Esophagus (tissue), 2 donors: ENCODE results near the gene MKI67. TPM values are rescaled to one million over a fixed set of nuclear protein-coding genes. Genes with fewer than 3 reads are reported as not detected.

ENCODE experiments used
- H3K27ac ChIP-seq, 2 donors: one replicate each; pipeline ENCODE4 v1.5.1; 2013; ENCODE audit warnings: low read depth in 2 of 2, mild to moderate bottlenecking in 2 of 2, inconsistent platforms in 1 of 2, low read length in 1 of 2, moderate library complexity in 1 of 2
- H3K27me3 ChIP-seq, 2 donors: one replicate each; pipeline ENCODE4 v1.6.1; 2013; ENCODE audit warnings: low read length in 2 of 2, control low read depth in 1 of 2, mild to moderate bottlenecking in 1 of 2; ENCODE audit not compliant: insufficient read depth in 2 of 2, control insufficient read depth in 1 of 2
- H3K36me3 ChIP-seq, 2 donors: one replicate each; pipeline ENCODE4 v1.6.1; 2013; ENCODE audit warnings: low read length in 1 of 2; ENCODE audit not compliant: control insufficient read depth in 2 of 2, insufficient read depth in 2 of 2
- H3K4me1 ChIP-seq, 2 donors: one replicate each; pipeline ENCODE4 v1.6.1; 2013; ENCODE audit warnings: low read length in 1 of 2; ENCODE audit not compliant: control insufficient read depth in 2 of 2, insufficient read depth in 2 of 2
- H3K4me3 ChIP-seq, 2 donors: one replicate each; pipeline ENCODE4 v1.5.1; 2013; ENCODE audit warnings: low read length in 2 of 2, mild to moderate bottlenecking in 2 of 2, low read depth in 1 of 2, moderate library complexity in 1 of 2
- H3K9me3 ChIP-seq, 2 donors: one replicate each; pipeline ENCODE4 v1.6.1; 2013; ENCODE audit warnings: mild to moderate bottlenecking in 2 of 2, low read depth in 1 of 2, low read length in 1 of 2, moderate library complexity in 1 of 2; ENCODE audit not compliant: control insufficient read depth in 2 of 2, insufficient read depth in 1 of 2
- WGBS, 2 donors: extraction: QIAGEN DNeasy Blood & Tissue Kit; methylation state at CpG; one replicate each; pipeline ENCODE4 v1.1.7; 2013; 5-methylcytosine and 5-hydroxymethylcytosine counted together
- polyA plus RNA-seq, 2 donors: library from polyadenylated mRNA; stranded (reverse); fragments of 200-250 nt; gene quantifications; one replicate each; pipeline ENCODE4 v1.2.3, GENCODE V29; 2013
- donor health status: healthy with polysubstance abuse.
- donor health status: Bipolar disorder and iron deficiency.

The MKI67 gene
- polyA plus RNA-seq, 2 donors: 8.7 to 8.9 TPM

GRCh38 chr10:128165536-128165935 is 39.3 kb upstream of the MKI67 start:
- Histone ChIP-seq H3K27ac (no peak overlapping the region), H3K4me1 (no peaks in the 10 kb centered on the region), H3K4me3 (no peak overlapping the region), H3K36me3 (no peaks in the 10 kb centered on the region), H3K27me3 (no peaks in the 10 kb centered on the region), H3K9me3 (peaks cover 0 to 2% of the 10 kb centered on the region in 2 donors)
- WGBS, 2 donors: 61 to 75% methylated on average over 6 of the region's 6 CpGs

GRCh38 chr10:128163701-128164100 is 37.5 kb upstream of the MKI67 start:
- WGBS, 2 donors: 82 to 85% methylated on average over 5 of the region's 5 CpGs
- Histone ChIP-seq H3K27me3 (no peaks in the 10 kb centered on the region), H3K27ac (no peak overlapping the region), H3K9me3 (no peaks in the 10 kb centered on the region), H3K4me1 (no peaks in the 10 kb centered on the region), H3K36me3 (no peaks in the 10 kb centered on the region), H3K4me3 (no peak overlapping the region)

- no peaks in the 10 kb centered on the region for H3K9me3 ChIP-seq
- no peak overlapping the region for H3K4me3 ChIP-seq
- WGBS, 2 donors: 73 to 79% methylated on average over 7 of the region's 7 CpGs
- H3K36me3 ChIP-seq: no peaks in the 10 kb centered on the region
- H3K27ac ChIP-seq: no peak overlapping the region
- no peaks in the 10 kb centered on the region for H3K27me3 ChIP-seq
- no peaks in the 10 kb centered on the region for H3K4me1 ChIP-seq
Measured at GRCh38 chr10:128161031-128161430, 34.8 kb upstream of the MKI67 start.

GRCh38 chr10:128160297-128160711 is 34.1 kb upstream of the MKI67 start:
- no peaks in the 10 kb centered on the region for H3K36me3 ChIP-seq
- H3K9me3 ChIP-seq: no peaks in the 10 kb centered on the region
- no peak overlapping the region for H3K4me3 ChIP-seq
- H3K27me3 ChIP-seq: no peaks in the 10 kb centered on the region
- no peak overlapping the region for H3K27ac ChIP-seq
- no peaks in the 10 kb centered on the region for H3K4me1 ChIP-seq
- 38 to 40% methylated on average over 6 of the region's 6 CpGs for WGBS, 2 donors

GRCh38 chr10:128158021-128158795 is 32.0 kb upstream of the MKI67 start:
- Histone ChIP-seq H3K27ac (no peak overlapping the region), H3K4me3 (no peak overlapping the region), H3K9me3 (no peaks in the 10 kb centered on the region), H3K27me3 (no peaks in the 10 kb centered on the region), H3K36me3 (no peaks in the 10 kb centered on the region), H3K4me1 (no peaks in the 10 kb centered on the region)
- WGBS, 2 donors: 89 to 90% methylated on average over 9 of the region's 9 CpGs

GRCh38 chr10:128156999-128157755 is 31.0 kb upstream of the MKI67 start:
- Histone ChIP-seq H3K4me1 (no peaks in the 10 kb centered on the region), H3K27me3 (no peaks in the 10 kb centered on the region)

GRCh38 chr10:128152741-128153580 is 26.7 kb upstream of the MKI67 start:
- H3K27ac ChIP-seq: no peak overlapping the region
- no peaks in the 10 kb centered on the region for H3K36me3 ChIP-seq
- WGBS, 2 donors: 60 to 64% methylated on average over 13 of the region's 13 CpGs
- H3K27me3 ChIP-seq: no peaks in the 10 kb centered on the region
- no peak overlapping the region for H3K4me3 ChIP-seq
- no peaks in the 10 kb centered on the region for H3K9me3 ChIP-seq
- peaks cover 0 to 3% of the 10 kb centered on the region in 2 donors for H3K4me1 ChIP-seq

More at GRCh38 chr10:128156999-128157755, 31.0 kb upstream of the MKI67 start:
- Histone ChIP-seq H3K27ac (no peak overlapping the region), H3K9me3 (no peaks in the 10 kb centered on the region), H3K36me3 (no peaks in the 10 kb centered on the region), H3K4me3 (no peak overlapping the region)
- WGBS, 2 donors: 55 to 64% methylated on average over 9 of the region's 9 CpGs

- H3K9me3 ChIP-seq: no peaks in the 10 kb centered on the region
- H3K4me3 ChIP-seq: no peak overlapping the region
- H3K4me1 ChIP-seq: peaks cover 0 to 3% of the 10 kb centered on the region in 2 donors
- no peaks in the 10 kb centered on the region for H3K27me3 ChIP-seq
- no peak overlapping the region for H3K27ac ChIP-seq
- 91 to 93% methylated on average over 8 of the region's 8 CpGs for WGBS, 2 donors
- no peaks in the 10 kb centered on the region for H3K36me3 ChIP-seq
Measured at GRCh38 chr10:128151031-128151430, 24.8 kb upstream of the MKI67 start.

GRCh38 chr10:128150561-128150960 is 24.3 kb upstream of the MKI67 start:
- H3K36me3 ChIP-seq: no peaks in the 10 kb centered on the region
- no peaks in the 10 kb centered on the region for H3K9me3 ChIP-seq
- H3K27me3 ChIP-seq: no peaks in the 10 kb centered on the region
- no peak overlapping the region for H3K27ac ChIP-seq
- H3K4me1 ChIP-seq: peaks cover 0 to 3% of the 10 kb centered on the region in 2 donors
- H3K4me3 ChIP-seq: no peak overlapping the region
- WGBS, 2 donors: 62 to 63% methylated on average over 20 of the region's 20 CpGs
